Calu3 (cell line): ENCODE results near the gene COBLL1. TPM values are rescaled to one million over a fixed set of nuclear protein-coding genes. Genes with fewer than 3 reads are reported as not detected.

ENCODE experiments used
- BruUV-seq: library from RNA; stranded (reverse); fragments of 400-500 nt; replicated peaks from 2 replicates; lab custom pipeline; 2021; lab: Mats Ljungman, UMichigan
- CTCF ChIA-PET: fragments of 300-600 bp; sonication (Branson Sonifier 250); formaldehyde crosslinking; loops from one replicate; lab custom pipeline; 2022; ENCODE audit warnings: antibody characterized with exemption; lab: Charles Lee
- DNase-seq: peaks from one replicate; pipeline ENCODE4 v3.0.0; 2022
- H3K27ac Mint-ChIP-seq: one replicate; pipeline ENCODE4 v1.8.0; 2022; ENCODE audit warnings: mixed read lengths; ENCODE audit not compliant: unreplicated experiment
- H3K27me3 Mint-ChIP-seq: one replicate; pipeline ENCODE4 v1.8.0; 2022; ENCODE audit warnings: mixed read lengths; ENCODE audit not compliant: unreplicated experiment
- H3K36me3 Mint-ChIP-seq: one replicate; pipeline ENCODE4 v1.8.0; 2022; ENCODE audit warnings: mild to moderate bottlenecking, moderate library complexity, mixed read lengths; ENCODE audit not compliant: insufficient read depth, unreplicated experiment
- H3K4me1 Mint-ChIP-seq: one replicate; pipeline ENCODE4 v1.8.0; 2022; ENCODE audit warnings: mild to moderate bottlenecking, low read depth, mixed read lengths; ENCODE audit not compliant: unreplicated experiment
- H3K4me3 Mint-ChIP-seq: one replicate; pipeline ENCODE4 v1.8.0; 2022; ENCODE audit warnings: mild to moderate bottlenecking, low read depth, moderate library complexity, mixed read lengths; ENCODE audit not compliant: unreplicated experiment
- H3K9me3 Mint-ChIP-seq: one replicate; pipeline ENCODE4 v1.8.0; 2022; ENCODE audit warnings: low read depth, mixed read lengths; ENCODE audit not compliant: unreplicated experiment
- CTCF ChIP-seq: fragments of 200-600 bp; IDR thresholded peaks from one replicate; pipeline ENCODE4 v1.8.0; 2022; ENCODE audit warnings: antibody characterized with exemption; ENCODE audit not compliant: unreplicated experiment
- intact Hi-C: fragments of 100-400 bp; cut with micrococcal nuclease; formaldehyde crosslinking; loops from one replicate; pipeline ENCODE4 v1.10.0; 2022; ENCODE audit not compliant: unreplicated experiment
- total RNA-seq: library from RNA; stranded (reverse); gene quantifications from 2 replicates; pipeline ENCODE4 v1.2.3, GENCODE V29; 2022

Gene COBLL1
- total RNA-seq, 1 experiment from 2014 or later: 44.9 TPM

GRCh38 chr2:164840458-164840929, 1.1 kb downstream of the COBLL1 start:
- Mint-ChIP-seq H3K36me3 (peaks cover 38% of the 10 kb centered on the region), H3K4me1 (peaks cover 18% of the 10 kb centered on the region), H3K4me3 (peak overlapping the region; percentile 97), H3K27ac (peak overlapping the region; percentile 86), H3K9me3 (no peaks in the 10 kb centered on the region), H3K27me3 (no peaks in the 10 kb centered on the region)
- TF ChIP-seq CTCF: no peak
- CTCF ChIA-PET: interaction anchor here (0.7 to 2.4 kb wide), 5 partner anchors 20 to 105 kb away, joined by 3 to 27 read pairs (median 7); no protein-coding TSS in a partner anchor
- intact Hi-C loops: loop anchor here (1.0 kb wide), 2 partner anchors 74 to 102 kb away; no protein-coding TSS in a partner anchor
- no TSS peak for BruUV-seq
- DNase-seq: peak; percentile 83

- TF ChIP-seq CTCF: no peak
- peaks cover 38% of the 10 kb centered on the region for H3K36me3 Mint-ChIP-seq
- CTCF ChIA-PET: interaction anchor here (0.7 kb wide), 1 partner anchor 56 kb away, joined by 3 read pairs; no protein-coding TSS in a partner anchor
- intact Hi-C loops: loop anchor here (1.0 kb wide), 2 partner anchors 74 to 102 kb away; no protein-coding TSS in a partner anchor
- peak overlapping the region; percentile 97 for H3K4me3 Mint-ChIP-seq
- no peak for DNase-seq
- no peaks in the 10 kb centered on the region for H3K27me3 Mint-ChIP-seq
- H3K9me3 Mint-ChIP-seq: no peaks in the 10 kb centered on the region
- no TSS peak for BruUV-seq
- peaks cover 23% of the 10 kb centered on the region for H3K4me1 Mint-ChIP-seq
- peak overlapping the region; percentile 86 for H3K27ac Mint-ChIP-seq
Measured at GRCh38 chr2:164839914-164840457, 1.6 kb downstream of the COBLL1 start.

- Mint-ChIP-seq H3K36me3 (peaks cover 38% of the 10 kb centered on the region), H3K9me3 (no peaks in the 10 kb centered on the region), H3K27ac (peak overlapping the region; percentile 73), H3K4me1 (peaks cover 30% of the 10 kb centered on the region), H3K4me3 (peak overlapping the region; percentile 97), H3K27me3 (no peaks in the 10 kb centered on the region)
- intact Hi-C loops: no loop called here
- CTCF ChIA-PET: no interaction called here
- no peak for DNase-seq
- no peak for TF ChIP-seq CTCF
- BruUV-seq: no TSS peak
Measured at GRCh38 chr2:164837807-164838206, 3.8 kb downstream of the COBLL1 start.

GRCh38 chr2:164836907-164837306, 4.7 kb downstream of the COBLL1 start:
- no peak for TF ChIP-seq CTCF
- peaks cover 30% of the 10 kb centered on the region for H3K4me1 Mint-ChIP-seq
- intact Hi-C loops: no loop called here

More at GRCh38 chr2:164836907-164837306, 4.7 kb downstream of the COBLL1 start:
- peak overlapping the region; percentile 97 for H3K4me3 Mint-ChIP-seq
- no peaks in the 10 kb centered on the region for H3K27me3 Mint-ChIP-seq
- H3K9me3 Mint-ChIP-seq: no peaks in the 10 kb centered on the region
- H3K27ac Mint-ChIP-seq: peak overlapping the region; percentile 63
- CTCF ChIA-PET: interaction anchor here (0.8 to 1.1 kb wide), 2 partner anchors 10 to 12 kb away, joined by 3 read pairs; no protein-coding TSS in a partner anchor
- H3K36me3 Mint-ChIP-seq: peaks cover 32% of the 10 kb centered on the region
- DNase-seq: no peak
- BruUV-seq: no TSS peak
